Bone marrow (tissue), 2 donors: ENCODE measurements around the gene UGT1A7.
"Not testable (repeated sequence)": the region's sequence is repeated elsewhere in the genome, so short reads cannot be mapped to it uniquely, and the experiment has no call there.

ENCODE experiments used
- DNase-seq, 2 donors: peaks; one replicate each; lab custom pipeline; 2025; lab: John Stamatoyannopoulos, UW

Gene UGT1A7

DNA sequence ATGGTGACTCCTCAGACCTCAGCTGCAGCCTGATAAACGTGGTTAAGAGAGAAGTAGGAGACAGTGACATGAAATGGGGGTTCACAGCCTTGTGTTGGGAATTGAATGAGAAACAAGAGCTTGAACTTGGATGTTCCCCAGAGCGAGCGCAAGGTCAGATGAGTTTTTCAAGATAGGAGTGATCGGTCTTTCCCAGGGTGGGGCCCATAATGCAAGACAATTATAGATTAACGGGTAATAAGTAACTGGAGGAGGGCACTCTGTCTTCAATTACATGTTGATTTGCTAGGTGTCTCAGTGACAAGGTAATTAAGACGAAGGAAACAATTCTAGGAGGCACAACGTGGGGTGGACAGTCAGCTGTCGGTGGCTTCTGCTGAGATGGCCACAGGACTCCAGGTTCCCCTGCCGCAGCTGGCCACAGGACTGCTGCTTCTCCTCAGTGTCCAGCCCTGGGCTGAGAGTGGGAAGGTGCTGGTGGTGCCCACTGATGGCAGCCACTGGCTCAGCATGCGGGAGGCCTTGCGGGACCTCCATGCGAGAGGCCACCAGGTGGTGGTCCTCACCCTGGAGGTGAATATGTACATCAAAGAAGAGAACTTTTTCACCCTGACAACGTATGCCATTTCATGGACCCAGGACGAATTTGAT lies 31.0 kb downstream of the UGT1A7 start, which contains the start of gene UGT1A5:
Gene UGT1A5, plus strand, starts transcription at position 297 of the 651 bp plus-strand sequence. Its CDS starts 85 bp downstream, at position 382.
- no peak for DNase-seq

- no peak for DNase-seq
Measured at GRCh38 chr2:233713262-233713615, 31.5 kb downstream of the UGT1A7 start.

DNA sequence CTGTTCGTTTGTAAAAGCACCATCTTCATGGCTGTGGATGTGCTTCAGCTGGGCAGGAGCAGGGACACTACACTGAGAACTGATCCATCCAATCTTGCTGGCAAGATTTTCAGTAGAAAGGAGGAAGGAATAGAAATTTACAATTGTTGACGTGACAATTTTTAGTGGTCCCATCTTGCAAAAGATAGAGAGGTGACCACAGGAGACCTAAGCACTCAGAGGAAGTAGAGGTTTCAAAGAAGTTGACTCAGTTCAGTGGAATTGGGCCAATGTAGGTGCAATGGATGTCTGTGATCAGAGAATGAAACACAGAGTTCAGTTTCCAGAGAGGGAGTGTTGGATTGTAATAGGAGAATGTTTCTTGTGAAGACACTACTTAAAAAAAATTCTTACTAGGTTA lies 32.4 kb downstream of the UGT1A7 start:
- DNase-seq: no peak

DNA sequence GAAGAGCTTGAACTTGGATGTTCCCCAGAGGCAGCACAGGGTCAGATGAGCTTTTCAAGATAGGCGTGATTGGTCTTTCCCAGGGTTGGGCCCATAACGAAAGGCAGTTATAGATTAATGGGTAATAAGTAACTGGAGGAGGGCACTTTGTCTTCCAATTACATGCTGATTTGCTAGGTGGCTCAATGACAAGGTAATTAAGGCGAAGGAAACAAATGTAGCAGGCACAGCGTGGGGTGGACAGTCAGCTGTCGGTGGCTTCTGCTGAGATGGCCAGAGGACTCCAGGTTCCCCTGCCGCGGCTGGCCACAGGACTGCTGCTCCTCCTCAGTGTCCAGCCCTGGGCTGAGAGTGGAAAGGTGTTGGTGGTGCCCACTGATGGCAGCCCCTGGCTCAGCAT lies 36.9 kb downstream of the UGT1A7 start, which contains the start of gene UGT1A4:
Gene UGT1A4, plus strand, starts transcription at position 185 of the 400 bp plus-strand sequence. Its CDS starts 85 bp downstream, at position 270.
- DNase-seq: no peak

DNA sequence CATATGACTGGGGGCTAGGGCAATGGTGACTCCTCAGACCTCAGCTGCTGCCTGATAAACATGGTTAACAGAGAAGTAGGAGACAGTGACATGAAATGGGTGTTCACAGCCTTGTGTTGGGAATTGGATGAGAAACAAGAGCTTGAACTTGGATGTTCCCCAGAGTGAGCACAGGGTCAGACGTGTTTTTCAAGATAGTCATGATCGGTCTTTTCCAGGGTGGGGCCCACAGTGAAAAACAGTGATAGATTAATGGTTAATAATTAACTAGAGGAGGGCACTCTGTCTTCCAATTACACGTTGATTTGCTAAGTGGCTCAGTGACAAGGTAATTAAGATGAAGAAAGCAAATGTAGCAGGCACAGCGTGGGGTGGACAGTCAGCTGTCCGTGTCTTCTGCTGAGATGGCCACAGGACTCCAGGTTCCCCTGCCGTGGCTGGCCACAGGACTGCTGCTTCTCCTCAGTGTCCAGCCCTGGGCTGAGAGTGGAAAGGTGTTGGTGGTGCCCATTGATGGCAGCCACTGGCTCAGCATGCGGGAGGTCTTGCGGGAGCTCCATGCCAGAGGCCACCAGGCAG lies 47.1 kb downstream of the UGT1A7 start, which contains the start of gene UGT1A3:
Gene UGT1A3, plus strand, starts transcription at position 320 of the 579 bp plus-strand sequence. Its CDS starts 85 bp downstream, at position 405.
- no peak for DNase-seq

DNA sequence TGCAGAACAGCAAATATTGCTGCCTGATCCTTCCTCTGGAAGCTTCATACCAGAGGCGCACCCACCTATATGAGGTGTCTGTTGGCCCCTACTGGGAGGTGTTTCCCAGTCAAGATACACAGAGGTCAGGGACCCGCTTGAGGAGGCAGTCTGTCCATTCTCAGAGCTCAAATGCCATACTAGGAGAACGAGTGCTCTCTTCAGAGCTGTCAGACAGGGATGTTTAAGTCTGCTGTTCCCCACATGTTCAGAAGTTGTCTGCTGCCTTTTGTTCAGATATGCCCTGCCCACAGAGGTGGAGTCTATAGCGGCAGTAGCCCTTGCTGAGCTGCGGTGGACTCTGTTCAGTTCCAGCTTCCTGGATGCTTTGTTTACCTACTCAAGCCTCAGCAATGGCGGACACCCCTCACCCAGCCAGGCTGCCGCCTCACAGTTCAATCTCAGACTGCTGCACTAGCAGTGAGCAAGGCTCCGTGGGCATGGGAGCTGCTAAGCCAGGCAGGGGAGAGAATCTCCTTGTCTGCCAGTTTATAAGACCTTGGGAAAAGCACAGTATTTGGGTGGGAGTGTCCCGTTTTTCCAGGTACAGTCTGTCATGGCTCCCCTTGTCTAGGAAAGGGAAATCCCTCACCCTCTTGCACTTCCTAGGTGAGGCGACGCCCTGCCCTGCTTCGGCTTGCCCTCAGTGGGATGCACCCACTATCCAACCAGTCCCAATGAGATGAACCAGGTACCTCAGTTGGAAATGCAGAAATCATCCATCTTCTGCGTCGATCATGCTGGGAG lies 55.4 kb downstream of the UGT1A7 start:
- not testable (repeated sequence) for DNase-seq

GRCh38 chr2:233740870-233741269 lies 59.2 kb downstream of the UGT1A7 start:
- no peak for DNase-seq

DNA sequence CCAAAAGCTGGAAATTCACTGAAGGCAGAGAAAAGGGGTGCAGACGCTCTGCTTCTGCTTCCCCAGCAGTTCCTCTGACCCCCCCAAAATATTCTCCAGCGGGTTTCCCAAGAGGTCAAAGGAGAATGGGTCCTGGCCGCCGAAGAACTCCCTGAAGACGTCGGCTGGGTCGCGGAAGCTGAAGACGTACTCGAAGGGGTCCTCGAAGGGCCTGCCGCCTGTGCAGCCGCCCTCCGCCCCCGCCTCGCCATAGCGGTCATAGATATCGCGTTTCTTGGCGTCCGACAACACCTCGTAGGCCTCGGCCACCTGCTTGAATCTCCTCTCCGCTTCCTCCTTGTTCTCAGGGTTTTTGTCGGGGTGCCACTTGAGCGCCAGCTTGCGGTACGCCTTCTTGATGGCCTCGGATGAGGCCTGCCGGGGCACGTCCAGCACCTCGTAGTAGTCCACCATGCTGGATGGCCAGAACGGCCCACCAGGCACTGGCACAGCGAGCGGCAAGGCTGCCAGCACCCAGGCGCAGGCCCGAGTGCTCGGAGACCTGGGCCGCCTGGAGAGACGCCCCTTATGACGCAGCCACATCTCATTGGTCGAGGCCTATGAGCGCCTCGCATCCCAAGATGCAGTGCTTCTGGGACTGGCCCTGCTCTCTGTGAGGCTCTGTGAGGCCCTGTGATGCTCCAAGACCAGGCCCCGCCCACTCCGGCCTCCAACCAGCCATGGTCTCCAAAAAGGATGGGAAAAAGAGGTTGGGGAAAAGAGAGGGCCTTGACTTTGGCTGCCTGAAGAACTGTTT lies 62.0 kb downstream of the UGT1A7 start:
- no peak for DNase-seq

GRCh38 chr2:233745073-233745755 lies 63.5 kb downstream of the UGT1A7 start:
- DNase-seq: no peak

GRCh38 chr2:233745838-233746237 lies 64.1 kb downstream of the UGT1A7 start:
- not testable (repeated sequence) for DNase-seq

GRCh38 chr2:233746475-233747282 lies 65.0 kb downstream of the UGT1A7 start:
- no peak for DNase-seq

DNA sequence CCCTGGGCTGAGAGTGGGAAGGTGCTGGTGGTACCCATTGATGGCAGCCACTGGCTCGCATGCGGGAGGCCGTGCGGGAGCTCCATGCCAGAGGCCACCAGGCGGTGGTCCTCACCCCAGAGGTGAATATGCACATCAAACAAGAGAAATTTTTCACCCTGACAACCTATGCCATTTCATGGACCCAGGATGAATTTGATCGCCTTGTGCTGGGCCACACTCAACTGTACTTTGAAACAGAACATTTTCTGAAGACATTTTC lies 65.5 kb downstream of the UGT1A7 start:
- no peak for DNase-seq

DNA sequence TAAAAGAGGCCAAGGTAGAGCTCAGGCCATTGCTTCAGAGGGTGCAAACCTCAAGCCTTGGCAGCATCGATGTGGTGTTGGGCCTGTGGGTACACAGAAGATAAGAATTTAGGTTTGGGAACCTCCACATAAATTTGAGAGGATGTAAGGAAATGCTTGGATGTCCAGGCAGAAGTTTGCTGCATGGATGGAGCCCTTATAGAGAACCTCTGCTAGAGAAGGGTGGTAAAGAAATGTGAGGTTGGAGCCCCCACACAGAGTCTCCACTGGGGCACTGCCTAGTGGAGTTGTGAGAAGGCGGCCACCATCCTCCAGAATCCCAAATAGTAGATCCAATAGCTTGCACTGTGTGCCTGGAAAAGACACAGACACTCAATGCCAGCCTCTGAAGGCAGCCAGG lies 69.0 kb downstream of the UGT1A7 start:
- DNase-seq: not testable (repeated sequence)

- not testable (repeated sequence) for DNase-seq
Measured at GRCh38 chr2:233751212-233752009, 69.7 kb downstream of the UGT1A7 start.

GRCh38 chr2:233754872-233755611 lies 73.3 kb downstream of the UGT1A7 start:
- no peak for DNase-seq

GRCh38 chr2:233756429-233757081 lies 74.9 kb downstream of the UGT1A7 start:
- DNase-seq: no peak

GRCh38 chr2:233758141-233758540 lies 76.4 kb downstream of the UGT1A7 start:
- no peak for DNase-seq

DNA sequence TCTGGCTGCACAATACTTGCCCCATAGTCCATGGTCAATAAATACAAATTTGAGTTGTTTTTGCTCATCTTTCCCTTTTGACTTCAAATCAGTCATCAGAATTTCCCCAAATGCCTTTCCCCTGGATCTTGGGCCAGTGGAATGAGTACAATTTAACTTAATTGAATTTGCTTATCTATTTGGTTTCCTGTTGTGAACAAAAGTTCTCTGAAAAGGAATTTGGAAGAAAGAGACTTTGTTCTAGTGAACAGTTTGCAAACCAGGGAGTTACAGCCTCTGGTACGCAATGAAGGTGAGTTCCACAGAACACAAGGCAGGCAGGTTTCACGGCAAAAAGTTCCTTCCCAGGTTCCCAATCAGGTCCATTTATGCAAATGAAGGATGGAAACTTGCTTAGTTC lies 77.1 kb downstream of the UGT1A7 start:
- no peak for DNase-seq

- no peak for DNase-seq
Measured at GRCh38 chr2:233760043-233760442, 78.3 kb downstream of the UGT1A7 start, which contains the start of gene UGT1A1. UGT1A1 (plus strand) TSS chr2:233760270; CDS start chr2:233760288, 18 bp downstream.
